AG08396 (cell line): ENCODE results near the gene HPS5.

Experiments used
- DNase-seq: peaks from one replicate; pipeline ENCODE4 v3.0.0; 2012; ENCODE audit warnings: low spot score, mixed read lengths

Gene HPS5

GRCh38 chr11:18320617-18321016 lies 1.3 kb downstream of the HPS5 start:
- DNase-seq, result no peak

GRCh38 chr11:18319914-18320313 lies 2.0 kb downstream of the HPS5 start:
- DNase-seq, result no peak

- DNase-seq, result no peak
These were observed 4.4 kb downstream of the HPS5 start for GRCh38 chr11:18317551-18317950.

- DNase-seq, result no peak
These were observed 6.0 kb downstream of the HPS5 start for GRCh38 chr11:18315893-18316292.

- no peak for DNase-seq
These were observed 7.0 kb downstream of the HPS5 start for GRCh38 chr11:18314784-18315523.

- no peak for DNase-seq
These were observed 7.8 kb downstream of the HPS5 start for GRCh38 chr11:18313965-18314763.

GRCh38 chr11:18312663-18313420 lies 9.1 kb downstream of the HPS5 start:
- DNase-seq, result peak; percentile 22

- DNase-seq, result no peak
These were observed 9.9 kb downstream of the HPS5 start for GRCh38 chr11:18312012-18312411.

GRCh38 chr11:18310800-18311340 lies 11.1 kb downstream of the HPS5 start:
- no peak for DNase-seq

- no peak for DNase-seq
These were observed 12.2 kb downstream of the HPS5 start for GRCh38 chr11:18309691-18310090.

GRCh38 chr11:18308242-18308641 lies 13.7 kb downstream of the HPS5 start:
- no peak for DNase-seq

GRCh38 chr11:18307461-18308139 lies 14.3 kb downstream of the HPS5 start:
- no peak for DNase-seq

- no peak for DNase-seq
These were observed 17.2 kb downstream of the HPS5 start for GRCh38 chr11:18304745-18305144.

GRCh38 chr11:18299721-18300120 lies 22.2 kb downstream of the HPS5 start:
- no peak for DNase-seq

- DNase-seq, result no peak
These were observed 26.6 kb downstream of the HPS5 start for GRCh38 chr11:18295316-18295715.

- DNase-seq, result no peak
These were observed 27.1 kb downstream of the HPS5 start for GRCh38 chr11:18294862-18295261.

GRCh38 chr11:18288911-18289310 lies 33.0 kb downstream of the HPS5 start:
- DNase-seq, result no peak

- no peak for DNase-seq
These were observed 36.1 kb downstream of the HPS5 start for GRCh38 chr11:18285841-18286240.

- no peak for DNase-seq
These were observed 39.3 kb downstream of the HPS5 start for GRCh38 chr11:18282626-18283025.

- no peak for DNase-seq
These were observed 41.4 kb downstream of the HPS5 start for GRCh38 chr11:18280438-18281045.

- DNase-seq, result no peak
These were observed 44.2 kb downstream of the HPS5 start for GRCh38 chr11:18277565-18278271.
